Activated CD4-positive, CD25-positive, alpha-beta regulatory T cell (primary cell): ENCODE data around the gene MRPL19.

Source experiments
- DNase-seq, 4 experiments: peaks; one replicate each; lab custom pipeline; 2025; lab: John Stamatoyannopoulos, UW

The MRPL19 gene

DNA sequence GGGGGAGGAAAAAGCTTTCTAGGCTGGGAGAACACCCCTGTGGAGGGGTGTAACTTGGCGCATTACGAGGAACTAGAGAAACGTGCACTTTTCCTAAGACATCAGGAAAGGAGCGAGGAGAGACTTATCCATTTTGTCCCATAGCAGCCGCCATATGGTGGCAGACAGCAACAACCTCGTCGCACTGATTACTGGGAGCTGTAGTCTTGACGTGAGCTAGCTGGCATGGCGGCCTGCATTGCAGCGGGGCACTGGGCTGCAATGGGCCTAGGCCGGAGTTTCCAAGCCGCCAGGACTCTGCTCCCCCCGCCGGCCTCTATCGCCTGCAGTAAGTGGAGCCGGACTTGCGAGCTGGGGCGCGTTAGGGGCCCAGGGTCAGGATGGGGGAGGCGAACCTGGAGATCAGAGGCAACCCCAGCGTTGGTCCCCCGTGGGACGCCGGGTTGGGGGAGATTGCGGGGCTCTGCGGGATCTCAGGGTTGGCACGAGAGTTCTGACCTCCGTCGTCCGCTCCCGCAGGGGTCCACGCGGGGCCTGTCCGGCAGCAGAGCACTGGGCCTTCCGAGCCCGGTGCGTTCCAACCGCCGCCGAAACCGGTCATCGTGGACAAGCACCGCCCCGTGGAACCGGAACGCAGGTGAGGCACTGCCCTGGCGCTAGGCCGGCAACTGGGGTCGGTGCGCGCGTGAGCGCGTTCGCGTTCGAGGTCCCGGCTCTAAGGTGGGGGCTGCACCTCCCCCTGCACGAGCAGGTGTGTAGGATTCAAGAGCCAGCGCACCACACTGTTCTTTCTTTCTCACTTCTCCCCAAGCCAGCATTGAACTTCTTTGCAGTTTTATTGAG lies at the start of gene MRPL19:
TSS of gene MRPL19 (plus strand) at position 201 of the 843 bp plus-strand sequence. CDS start at position 226, 25 bp downstream.
- DNase-seq = peak; percentile 51 to 61 (median 52)

DNA sequence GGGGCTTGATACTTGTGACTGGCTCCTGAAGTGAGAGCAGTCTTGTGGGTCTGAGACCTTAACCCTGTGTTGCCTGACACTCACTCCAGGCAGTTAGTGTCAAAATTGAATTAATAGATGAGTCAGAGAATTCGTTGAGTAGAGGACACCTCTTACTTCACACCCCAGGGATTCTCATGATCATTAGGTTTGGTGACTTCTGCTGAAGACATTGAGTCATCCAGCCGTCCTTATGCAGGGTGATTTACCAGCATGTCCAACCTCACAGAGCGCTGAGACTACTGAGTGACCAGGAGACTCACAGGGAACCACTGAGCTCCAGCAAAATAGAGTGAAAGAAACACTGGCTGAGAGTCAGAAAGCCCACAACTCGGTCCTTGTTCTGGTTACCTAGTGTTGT lies 49.8 kb upstream of the MRPL19 start:
- no peak for DNase-seq

DNA sequence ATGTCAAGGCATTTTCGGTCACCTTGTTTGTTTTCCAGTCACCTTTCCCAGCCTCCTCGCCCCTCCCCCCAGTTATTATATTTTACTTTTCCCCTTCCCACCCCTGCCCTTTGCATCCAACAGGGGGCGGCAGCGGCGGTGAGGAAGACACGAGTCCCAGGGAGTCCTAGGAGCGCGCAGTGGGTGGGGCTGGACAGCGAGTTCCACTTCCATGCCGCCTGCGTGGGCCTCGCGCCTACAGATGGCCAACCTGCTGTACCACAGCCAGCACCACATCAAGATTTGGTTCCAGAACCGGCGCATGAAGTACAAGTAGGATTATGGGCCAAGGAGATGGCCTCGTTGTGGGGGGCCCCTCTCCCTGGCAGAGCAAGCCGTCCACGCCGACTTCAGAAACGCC lies 48.6 kb upstream of the MRPL19 start:
- no peak for DNase-seq

DNA sequence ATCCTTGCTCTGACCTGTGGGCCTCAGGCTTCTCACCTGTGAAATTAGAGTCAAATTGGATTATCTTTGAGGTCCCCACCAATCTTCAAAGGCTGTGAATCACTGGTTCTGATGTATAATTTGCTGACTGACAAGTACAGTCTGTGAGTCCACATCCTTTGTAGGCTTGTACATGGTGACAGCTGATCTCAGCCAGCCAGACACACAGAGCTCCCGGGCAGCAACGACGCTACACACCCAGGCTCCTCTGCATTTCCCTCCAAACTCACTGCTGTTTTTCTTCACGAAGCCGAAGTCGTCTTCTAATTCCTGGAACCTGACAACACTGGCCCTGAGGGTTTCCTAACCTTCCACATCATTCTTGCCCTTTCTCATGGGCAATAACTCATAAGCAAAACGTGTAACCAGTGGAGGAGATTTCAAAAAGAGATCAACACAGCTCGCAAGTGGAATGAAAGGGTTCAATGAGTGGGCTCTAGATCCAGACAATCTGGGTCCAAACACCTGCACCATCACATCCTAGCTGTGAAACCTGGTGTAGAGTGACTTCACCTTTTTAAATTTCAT lies 47.9 kb upstream of the MRPL19 start:
- DNase-seq = no peak

DNA sequence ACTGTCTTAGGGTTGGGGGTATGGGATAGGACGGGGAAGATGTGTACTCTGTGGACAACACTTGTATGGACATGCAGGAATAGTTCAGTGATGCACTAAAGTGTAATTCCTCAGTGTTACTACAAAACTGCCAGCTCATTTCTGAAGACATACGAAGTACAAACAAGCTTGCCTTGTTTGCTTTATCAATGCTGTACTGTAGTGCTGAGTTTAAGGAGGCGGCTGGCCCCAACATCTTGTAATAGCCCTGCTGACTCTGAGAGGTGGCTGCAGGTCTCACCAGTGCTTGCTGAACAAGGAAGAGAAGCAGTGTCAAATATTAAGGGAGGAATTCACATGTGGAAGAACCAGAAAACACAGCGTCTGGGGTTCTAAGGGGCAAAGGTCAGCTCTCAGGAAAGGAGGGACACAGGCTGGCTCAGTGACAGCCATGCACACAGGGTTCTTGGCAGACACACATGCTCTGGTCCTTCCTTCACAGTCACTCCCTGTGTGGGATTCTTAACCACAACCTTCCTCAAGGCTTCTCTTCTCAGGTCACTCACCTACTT lies 46.0 kb upstream of the MRPL19 start:
- DNase-seq = no peak

DNA sequence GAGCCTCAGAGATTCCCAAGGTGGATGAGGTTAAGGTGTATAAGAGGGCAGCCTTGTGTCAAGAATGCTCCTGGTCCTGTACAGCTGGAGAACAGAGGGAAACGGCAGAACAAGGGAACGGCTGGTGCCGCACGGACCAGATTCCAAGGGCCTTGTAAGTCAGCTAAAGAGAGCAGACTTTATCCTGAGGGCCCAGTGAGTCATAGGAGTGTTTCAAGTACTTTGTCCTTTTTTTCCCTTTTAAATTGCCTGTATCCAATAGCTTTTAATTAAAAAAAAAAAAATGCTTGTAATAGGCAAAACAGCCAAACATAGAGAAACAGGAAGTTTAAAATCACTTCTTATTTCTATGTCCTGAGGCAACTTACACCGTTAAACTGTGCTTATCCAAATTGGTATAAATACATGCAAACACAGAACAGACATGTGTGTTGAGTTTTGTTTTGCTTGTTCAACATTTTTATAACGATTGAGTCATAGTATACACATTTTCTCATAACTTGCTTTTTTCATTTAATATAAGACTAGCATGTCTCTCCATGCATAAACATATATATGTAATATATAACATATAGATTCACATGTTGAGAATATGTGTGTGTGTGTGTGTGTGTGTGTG lies 43.8 kb upstream of the MRPL19 start:
- DNase-seq = no peak

DNA sequence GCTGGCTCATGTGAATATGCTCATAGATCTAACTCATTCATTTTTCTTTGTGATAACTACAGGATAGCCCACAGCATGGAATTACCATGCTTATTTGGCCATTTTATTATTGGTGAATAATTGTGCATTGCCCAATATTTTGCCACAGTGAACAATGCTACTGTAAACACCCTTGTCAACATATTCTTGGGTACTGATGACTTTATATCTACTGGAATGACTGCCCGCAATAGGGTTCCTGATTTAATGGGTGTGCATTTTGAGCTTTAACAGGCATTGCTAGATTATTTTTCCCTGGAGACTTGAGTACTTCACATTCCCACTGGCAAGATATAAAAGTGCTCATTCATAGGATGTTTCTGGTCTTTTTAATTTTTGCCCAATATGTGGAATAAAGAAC lies 43.1 kb upstream of the MRPL19 start:
- DNase-seq = no peak

DNA sequence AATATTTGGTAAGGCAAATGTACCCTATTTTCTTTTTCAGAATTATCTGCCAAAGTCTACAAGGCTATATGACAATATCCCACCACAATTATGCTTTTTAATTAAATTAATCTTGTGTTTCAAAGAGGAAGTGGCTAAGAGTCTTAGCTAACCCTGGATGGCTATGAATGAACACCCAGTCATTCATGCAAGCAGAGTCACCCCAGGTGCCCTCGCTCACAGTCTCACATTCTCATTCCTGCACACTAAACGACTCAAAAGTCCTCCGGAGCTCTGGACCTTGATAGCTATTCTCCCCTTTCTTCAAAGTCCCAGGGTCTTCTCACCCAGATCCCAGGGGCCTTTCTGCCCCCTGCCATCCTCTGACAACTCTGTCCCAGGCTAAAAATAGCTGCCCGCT lies 42.1 kb upstream of the MRPL19 start:
- no peak for DNase-seq

DNA sequence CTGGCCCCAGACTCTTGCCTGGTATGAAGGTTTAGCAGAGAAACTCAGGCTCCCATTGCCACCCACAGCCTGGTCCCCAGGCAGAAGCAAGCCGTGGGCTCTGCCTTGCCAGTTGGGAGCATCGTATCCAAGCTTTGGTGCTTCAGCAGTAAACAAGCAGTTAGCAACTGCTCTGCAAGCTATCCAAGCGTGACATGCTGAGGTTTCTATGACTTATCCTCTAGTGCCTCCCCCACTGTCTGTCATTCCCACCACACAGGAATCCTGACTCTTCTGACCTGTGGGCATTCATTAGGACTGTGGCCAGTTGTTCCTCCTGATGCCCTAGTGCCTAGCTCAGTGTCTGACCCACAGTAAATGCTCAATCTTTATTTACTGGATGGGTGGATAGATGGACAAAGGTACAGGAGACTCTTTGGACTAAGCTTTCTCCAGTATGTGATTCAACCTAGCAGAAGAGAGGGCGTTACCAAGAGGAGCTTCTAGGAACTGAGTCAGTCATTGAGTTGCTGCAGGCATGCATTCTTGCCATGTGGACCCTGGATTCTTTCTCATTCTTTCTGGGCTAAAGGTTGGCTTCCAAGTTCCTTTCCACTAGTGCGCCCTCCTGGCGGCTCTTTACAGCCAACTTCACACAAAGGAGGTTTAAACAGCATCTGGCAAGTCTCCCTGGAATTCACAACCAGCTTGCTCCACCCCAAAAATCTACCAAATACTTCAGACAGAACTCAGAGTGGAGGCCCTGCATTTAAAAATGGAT lies 40.6 kb upstream of the MRPL19 start:
- no peak for DNase-seq

DNA sequence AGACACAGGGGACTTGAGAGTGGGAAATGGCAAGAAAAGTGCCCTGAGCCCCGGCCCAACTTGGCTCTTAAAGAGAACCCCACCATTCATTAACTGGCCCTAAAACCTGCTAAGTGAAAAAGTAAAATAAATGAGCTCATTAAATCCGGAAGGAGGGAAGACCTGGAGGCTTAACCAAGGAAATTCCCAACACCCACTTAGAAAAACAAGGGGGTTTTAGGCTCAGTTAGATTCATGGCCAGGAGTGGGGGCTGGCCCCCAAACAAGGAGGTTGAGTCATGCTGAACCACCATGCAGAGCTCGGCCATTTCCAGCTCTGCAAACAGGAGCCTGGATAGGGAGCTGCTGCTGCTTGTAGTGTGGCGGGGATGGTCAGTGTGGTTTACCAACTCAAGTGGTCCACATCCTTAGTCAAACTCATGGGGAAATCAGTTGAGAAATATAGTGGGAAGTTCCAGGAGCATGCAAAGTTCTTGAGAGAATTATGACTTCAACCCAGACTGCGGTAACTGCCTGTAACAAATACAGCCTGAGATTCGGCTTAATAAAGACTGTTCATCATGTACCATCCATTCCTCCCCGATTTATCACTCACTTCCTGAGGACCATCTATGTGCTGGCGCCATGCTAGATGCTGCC lies 39.7 kb upstream of the MRPL19 start:
- no peak for DNase-seq

DNA sequence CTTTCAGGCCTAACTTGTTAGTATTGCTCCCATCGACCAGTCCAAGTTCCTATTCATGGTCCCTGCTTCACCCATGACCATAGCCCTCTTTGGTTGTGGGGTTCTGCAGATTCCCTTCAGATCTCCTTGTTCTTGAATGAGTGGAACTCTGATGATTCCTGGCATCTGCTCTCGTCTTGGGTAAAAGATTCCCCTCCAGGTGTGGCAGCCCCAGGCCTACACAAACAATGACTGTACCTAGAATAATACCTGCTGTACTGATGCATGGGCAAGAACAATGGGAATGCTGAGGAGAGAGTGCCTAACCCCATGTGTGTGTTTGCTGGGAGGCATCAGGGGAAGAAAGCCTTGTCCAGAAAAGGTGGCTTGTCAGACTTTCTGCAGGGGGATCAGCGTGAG lies 39.2 kb upstream of the MRPL19 start:
- no peak for DNase-seq

DNA sequence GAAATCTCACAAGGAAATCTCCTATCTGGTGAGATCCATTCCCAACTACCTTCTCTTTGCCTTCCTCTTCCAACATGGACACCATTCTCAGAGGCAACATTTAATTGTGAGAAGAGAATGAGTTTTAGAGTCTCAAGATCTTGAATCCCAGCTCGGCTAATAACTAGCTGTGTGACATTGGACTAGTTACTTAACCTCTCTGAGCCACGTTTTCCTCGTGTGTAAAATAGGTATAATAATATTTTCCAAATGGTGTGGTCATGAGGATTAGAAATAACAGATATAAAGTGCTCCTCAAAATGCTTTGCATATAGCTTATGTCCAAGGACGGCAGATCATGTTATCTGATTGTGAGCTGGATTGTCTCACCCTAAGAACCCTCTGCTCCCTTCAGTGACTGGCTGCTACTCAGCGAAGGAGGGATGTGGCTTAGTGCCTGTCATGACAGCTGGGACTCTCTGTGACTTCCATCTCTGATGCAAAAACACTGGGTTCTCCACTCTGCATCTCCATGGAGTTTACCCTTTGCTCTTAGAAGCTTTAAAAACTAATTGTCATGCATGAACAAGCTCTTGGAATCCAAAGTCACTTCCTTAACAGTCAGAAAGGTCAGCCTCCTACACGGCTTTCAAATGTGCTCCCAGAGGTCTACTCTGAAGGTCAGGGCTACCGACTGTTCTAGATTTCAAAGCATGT lies 38.4 kb upstream of the MRPL19 start:
- DNase-seq = no peak

DNA sequence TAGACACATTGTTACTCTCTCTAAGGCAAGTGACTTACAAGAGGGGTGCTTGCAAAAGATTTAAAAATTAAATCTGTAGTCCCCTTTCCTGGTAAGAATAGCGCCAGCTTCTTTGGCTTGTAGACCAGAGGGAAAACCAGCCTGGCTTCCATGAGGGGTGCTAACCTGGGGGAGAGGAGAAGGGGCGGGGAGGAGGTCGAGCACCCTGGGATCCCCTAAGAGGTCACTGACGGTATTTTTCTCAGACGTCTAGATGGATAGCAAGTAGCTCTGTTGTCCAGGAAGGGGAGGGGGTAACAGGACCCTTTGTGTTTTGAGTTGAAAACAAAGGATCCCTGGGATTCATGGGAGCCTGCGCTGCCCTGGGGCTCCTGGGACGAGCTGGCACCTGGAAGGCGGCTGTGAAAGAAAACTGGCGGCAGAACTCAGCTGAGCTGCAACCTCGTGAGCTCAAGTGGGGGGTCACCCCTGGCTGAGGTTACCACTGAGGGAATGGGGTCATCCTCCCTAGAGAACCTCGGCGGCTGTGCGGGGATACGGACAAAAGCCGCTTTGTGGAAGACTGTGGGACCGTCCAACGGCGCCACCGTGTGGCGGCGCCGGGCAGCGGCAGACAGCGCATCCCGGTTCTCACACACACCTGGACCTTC lies 37.8 kb upstream of the MRPL19 start:
- peak in 2 of 4 experiments; percentile 5 to 13 for DNase-seq

DNA sequence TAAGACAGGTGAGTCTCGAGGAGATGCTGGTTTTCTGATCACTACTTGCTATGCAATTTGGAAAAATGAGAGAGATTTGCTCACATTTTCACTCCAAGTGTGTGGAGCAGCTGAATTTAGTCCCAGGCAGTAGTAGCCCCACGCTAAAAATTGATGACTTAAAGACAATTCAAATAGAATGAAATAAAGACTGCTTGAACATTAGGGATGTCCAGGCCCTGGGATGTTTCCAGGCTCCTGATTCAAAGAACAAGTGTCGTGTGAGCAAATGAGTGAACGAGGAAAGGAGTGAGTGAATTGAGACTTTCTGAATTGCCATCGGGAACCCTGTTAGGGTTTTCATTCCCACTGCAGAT lies 37.3 kb upstream of the MRPL19 start:
- DNase-seq = no peak

DNA sequence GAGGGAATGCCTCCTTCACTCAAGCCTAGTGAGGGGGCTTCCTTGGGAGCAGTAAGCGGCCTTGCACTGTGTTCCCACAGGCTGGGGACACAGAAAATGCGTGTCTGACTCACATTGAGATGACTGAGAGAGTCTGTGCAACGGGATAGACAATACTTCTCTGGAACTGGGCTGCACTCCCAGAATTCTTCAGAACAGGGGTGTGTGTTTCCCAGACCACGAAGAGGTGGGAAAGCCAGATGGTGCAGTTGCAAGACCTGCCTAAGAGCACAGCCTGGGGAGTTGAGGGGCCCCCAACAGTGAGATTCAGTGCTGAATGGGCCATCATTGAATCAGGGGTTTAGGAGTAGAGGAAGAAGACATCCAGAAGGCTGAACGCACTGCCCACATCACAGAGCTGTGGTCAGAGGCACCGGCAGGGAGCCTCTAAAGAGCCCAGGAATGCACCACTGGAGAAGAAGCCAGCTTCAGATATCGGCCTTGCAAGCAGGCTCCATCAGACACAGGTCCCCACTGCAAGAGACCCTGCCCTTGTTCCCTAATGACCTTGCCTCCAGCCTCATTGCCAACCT lies 36.6 kb upstream of the MRPL19 start:
- no peak for DNase-seq

DNA sequence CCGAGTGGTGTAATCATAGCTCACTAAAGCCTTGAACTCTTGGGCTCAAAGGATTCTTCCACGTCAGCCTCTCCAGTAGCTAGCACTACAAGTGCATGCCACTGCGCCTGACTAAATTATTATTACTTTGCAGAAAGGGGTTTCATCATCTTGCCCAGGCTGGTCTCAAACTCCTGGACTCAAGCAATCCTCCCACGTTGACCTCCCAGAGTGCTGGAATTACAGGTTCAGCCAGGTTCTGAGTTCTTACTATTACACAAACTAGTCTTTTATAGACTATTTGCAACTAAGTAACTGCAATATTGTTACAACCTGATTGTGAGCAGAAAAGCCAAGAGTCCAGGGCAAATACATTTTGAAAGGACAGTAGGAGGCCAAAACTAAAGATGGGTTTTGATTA lies 35.9 kb upstream of the MRPL19 start:
- DNase-seq = no peak

DNA sequence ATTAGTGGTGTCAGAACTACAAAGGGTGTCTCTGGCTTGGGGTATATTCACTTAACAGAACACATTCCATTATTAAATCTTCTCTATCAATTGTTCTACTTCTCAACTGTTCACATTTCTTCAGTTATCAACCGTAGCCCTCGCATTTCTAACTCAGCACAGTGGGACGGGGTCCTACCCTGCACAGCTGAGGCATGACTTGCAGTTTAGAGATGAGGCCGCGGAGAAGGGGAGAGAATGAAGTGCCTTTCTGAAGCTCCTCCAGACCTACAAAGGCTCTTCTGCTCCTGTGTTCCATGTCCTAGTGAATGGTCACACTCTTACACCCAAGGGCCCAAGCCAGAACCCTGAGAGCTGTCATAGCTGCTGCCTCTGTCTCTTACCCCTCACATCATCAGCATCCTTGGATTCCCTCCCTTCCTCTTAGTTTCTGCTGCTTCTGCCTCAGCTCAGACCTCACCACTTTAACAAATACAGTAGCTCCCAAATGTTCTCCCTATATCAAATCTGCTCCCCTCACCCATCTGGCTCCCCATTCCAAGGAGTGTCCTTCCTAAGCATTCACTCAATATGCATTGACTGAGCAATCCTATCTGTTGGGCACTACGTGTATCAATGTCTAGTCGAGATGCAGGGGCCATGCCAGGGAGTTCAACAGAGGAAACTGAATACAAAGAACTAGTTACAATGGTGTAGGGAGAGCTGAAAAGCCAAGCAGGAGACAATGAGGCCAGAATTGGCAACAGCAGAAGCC lies 34.3 kb upstream of the MRPL19 start:
- no peak for DNase-seq

DNA sequence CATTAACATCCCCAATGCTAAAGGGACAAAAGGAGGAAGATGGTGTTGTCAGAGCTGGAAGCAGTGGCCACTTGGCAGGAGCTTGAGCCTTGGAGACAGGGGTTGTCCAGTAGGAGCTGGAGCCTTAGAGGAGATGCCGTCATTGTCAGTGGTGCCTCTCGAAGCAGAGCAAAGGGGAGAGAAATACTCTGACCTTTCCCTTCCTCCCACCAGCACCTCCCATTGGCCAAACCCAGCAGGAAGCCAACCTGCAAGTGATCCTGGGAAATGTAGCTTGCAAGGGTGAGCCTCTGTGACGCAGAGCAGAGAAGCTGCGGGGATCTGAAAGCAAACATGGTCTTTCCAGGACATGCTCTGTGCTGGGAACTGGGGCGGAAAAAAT lies 33.7 kb upstream of the MRPL19 start:
- no peak for DNase-seq

DNA sequence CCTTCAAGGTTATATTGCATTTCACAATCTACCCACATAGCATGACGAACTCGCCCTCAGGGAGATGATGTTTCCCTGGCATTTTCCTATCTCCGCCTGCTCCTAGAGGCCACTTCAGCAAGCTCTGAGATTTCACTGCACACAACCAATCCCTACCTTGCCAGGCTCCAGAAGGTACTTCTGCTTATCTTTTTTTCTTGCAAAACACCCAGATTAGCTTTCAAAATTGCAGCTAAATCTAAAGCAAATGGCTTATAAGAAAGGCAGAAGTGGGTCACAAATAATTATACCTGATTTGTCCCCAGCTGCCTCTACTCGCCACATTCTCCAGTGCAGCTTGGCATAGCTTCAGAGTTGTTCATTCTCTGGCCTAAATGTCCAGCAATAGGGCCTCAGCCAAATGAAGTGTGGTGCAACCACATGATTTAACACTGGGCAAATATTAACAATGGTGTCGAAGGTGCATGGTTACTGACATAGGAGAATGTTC lies 32.4 kb upstream of the MRPL19 start:
- DNase-seq = no peak
